SU-DHL-6 (cell line): ENCODE results near the gene NPIPB2.

Experiments used
- CTCF ChIP-seq: fragments of 200-600 bp; sonication (generic); IDR thresholded peaks from one replicate; pipeline ENCODE4 v1.5.1; 2017; ENCODE audit warnings: antibody characterized with exemption, mild to moderate bottlenecking, low read length, moderate library complexity; ENCODE audit not compliant: insufficient read depth, poor library complexity, severe bottlenecking
- EZH2phosphoT487 ChIP-seq: fragments of 200-600 bp; sonication (generic), shearing (Covaris generic); conservative IDR thresholded peaks from 2 replicates; pipeline ENCODE4 v1.6.1; 2018; ENCODE audit warnings: mild to moderate bottlenecking, antibody characterized with exemption, low read length, moderate library complexity, mixed read lengths

- TF ChIP-seq EZH2phosphoT487 (no peak), CTCF (no peak)
These were observed 31.9 kb downstream of the NPIPB2 start for GRCh38 chr16:11909653-11910545.
